ENCODE data around the gene SPR.
"Not testable (repeated sequence)": the region's sequence is repeated elsewhere in the genome, so short reads cannot be mapped to it uniquely, and the experiment has no call there.

SPR gene

GRCh38 chr2:72888438-72889202, 1.4 kb downstream of the SPR start:
- no peak for DNase-seq (ENCODE audit: low read depth in 2 of 2)

- DNase-seq (ENCODE audit: low read depth in 2 of 2): no peak
Observed at GRCh38 chr2:72889991-72890390, 2.8 kb downstream of the SPR start.

GRCh38 chr2:72891091-72891818, 4.0 kb downstream of the SPR start:
- no peak for DNase-seq (ENCODE audit: low read depth in 2 of 2)

- peak in 1 of 2 donors; percentile 47 for DNase-seq (ENCODE audit: low read depth in 2 of 2)
Observed at GRCh38 chr2:72892506-72893173, 5.4 kb downstream of the SPR start.

- peak in 1 of 2 donors; percentile 25 for DNase-seq (ENCODE audit: low read depth in 2 of 2)
Observed at GRCh38 chr2:72893594-72894319, 6.5 kb downstream of the SPR start.

- DNase-seq (ENCODE audit: low read depth in 2 of 2): no peak
Observed at GRCh38 chr2:72894514-72894913, 7.3 kb downstream of the SPR start.

- no peak for DNase-seq (ENCODE audit: low read depth in 2 of 2)
Observed at GRCh38 chr2:72895154-72895553, 7.9 kb downstream of the SPR start.

GRCh38 chr2:72895759-72896281, 8.6 kb downstream of the SPR start:
- no peak for DNase-seq (ENCODE audit: low read depth in 2 of 2)

- no peak for DNase-seq (ENCODE audit: low read depth in 2 of 2)
Observed at GRCh38 chr2:72896446-72896845, 9.2 kb downstream of the SPR start.

DNA sequence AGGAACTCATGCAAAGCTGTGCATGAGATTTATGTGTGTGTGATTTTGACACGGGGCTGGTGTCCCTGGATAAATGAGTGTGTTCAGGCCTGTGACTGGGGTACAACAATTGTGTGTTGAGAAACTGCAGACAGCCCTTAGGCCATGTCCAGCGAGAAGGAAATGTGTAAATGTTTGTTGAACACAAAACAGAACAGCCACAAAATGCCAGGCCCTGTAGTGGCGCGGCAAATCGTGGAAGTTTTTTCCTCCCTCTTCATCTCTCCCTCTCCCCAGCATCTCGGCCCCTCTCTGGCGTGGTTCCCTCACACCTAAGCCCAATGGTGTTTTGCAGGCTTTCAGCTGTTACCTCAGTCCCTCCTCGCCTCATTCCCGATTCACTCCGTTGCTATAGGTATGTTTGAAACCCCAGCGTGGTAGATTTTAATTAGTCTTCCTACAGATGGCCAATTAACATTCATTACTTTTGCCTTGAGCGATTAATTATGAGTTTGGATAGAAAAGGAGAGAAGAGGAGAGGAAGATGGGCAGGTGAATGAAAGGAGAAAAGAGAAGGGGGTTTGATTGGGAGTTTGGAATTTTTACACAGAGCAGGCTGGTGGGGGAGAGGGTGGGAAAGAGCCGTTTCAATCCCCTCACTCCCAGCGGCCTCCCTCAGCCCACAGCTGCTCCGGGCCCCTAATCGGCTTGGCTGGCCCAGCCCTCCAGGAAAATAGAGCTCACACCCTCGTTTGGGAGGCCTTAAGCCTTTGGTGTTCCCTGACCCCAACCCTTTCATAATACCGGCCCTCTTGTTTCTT, 10.8 kb downstream of the SPR start:
- no peak for DNase-seq (ENCODE audit: low read depth in 2 of 2)

GRCh38 chr2:72898585-72898906, 11.3 kb downstream of the SPR start:
- no peak for DNase-seq (ENCODE audit: low read depth in 2 of 2)

DNA sequence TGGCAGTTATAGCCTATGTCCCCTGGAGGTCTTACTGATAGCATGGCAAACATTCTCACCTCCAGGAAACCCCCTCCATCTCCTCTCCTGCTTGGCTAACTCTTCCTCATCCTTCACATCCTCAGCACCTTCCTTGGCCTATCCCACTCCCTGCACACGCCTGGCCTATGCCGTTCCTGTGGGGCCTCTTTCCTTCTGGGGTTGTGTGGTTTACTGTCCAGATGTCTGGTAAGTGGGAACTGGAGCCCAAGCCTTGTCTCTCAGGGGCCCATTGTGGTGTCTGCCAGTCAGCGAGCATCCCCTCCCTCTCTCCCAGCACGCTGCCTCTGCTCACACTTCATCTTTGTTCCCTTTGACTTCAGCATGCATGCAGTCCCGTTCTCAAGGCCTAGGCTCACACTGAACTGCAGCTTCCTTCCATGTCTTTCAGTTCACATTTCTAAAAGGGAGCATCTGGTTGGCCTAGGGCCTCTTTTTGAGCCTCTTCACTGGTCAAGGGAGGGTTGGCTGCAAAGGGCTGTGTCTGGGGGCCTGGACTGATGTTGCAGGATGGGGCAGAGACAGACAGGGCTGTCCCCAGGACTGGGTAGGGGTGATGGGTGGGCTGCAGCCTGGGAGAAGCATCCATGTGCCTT, 13.1 kb downstream of the SPR start:
- DNase-seq (ENCODE audit: low read depth in 2 of 2): no peak

GRCh38 chr2:72901426-72901825, 14.2 kb downstream of the SPR start:
- DNase-seq (ENCODE audit: low read depth in 2 of 2): no peak

DNA sequence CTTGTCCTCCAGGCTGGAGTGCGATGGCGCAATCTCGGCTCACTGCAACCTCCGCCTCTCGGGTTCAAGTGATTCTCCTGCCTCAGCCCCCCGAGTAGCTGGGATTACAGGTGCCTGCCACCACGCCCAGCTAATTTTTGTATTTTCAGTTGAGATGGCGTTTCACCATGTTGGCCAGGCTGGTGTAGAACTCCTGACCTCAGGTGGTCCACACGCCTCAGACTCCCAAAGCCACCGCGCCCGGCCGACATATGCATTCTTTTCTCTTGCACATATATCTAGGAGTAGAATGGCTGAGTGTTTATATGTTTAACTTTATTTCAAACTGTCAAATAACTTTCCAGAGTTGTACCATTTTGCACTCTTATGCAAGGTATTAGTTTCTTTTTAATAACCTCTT, 20.2 kb downstream of the SPR start:
- not testable (repeated sequence) for DNase-seq (ENCODE audit: low read depth in 2 of 2)

- DNase-seq (ENCODE audit: low read depth in 2 of 2): no peak
Observed at GRCh38 chr2:72908741-72909140, 21.5 kb downstream of the SPR start.

- no peak for DNase-seq (ENCODE audit: low read depth in 2 of 2)
Observed at GRCh38 chr2:72911256-72911655, 24.0 kb downstream of the SPR start.

GRCh38 chr2:72913486-72914205, 26.4 kb downstream of the SPR start:
- no peak for DNase-seq (ENCODE audit: low read depth in 2 of 2)

- DNase-seq (ENCODE audit: low read depth in 2 of 2): no peak
Observed at GRCh38 chr2:72914206-72914559, 27.0 kb downstream of the SPR start.

DNA sequence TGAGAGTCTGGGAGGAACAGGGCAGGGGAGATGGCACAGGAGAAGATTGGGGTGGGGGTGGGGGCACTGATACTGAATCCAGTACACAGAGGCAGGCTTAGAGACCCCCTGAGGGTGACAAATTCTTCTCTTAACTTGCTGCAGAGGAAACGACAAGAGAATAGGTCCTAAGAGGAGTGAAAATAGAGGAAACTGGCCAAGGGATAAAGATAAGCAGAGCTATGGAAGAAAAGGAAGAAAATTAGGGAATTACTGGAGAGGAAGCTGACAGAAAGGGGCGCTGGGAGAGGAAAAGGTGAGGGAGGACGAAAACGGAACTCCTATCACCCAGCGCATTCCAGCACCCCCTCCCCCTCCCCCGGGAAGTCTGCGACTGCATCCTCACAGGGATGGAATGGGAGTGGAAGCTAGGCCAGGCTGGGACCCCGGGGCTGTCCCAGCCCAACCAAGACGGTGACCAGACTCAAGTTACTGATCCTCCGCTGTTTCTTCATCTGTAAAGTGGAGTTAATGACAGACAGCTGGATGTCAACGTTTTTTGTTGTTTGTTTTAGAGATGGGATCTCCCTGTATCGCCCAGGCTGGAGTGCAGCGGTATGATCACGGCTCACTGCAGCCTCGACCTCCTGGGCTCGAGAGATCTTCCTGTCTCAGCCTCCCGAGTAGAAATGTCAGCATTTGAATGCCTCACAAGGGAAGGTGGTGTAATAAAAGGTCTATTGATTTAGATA, 27.5 kb downstream of the SPR start:
- no peak for DNase-seq (ENCODE audit: low read depth in 2 of 2)

Measured in stimulated activated CD4-positive, alpha-beta T cell treated with anti-CD3 and anti-CD28 coated beads, Interleukin-1b, Interleukin-23, amount 100 ng/mL, for 4 hours (primary cell).